ENCODE measurements around the gene CNMD.

GRCh38 chr13:52783943-52784342 is 44.3 kb upstream of the CNMD start:
- TF ChIP-seq CTCF (IDR thresholded peaks at IDR 0.05) (no peak), POLR2A (IDR thresholded peaks at IDR 0.05) (no peak)
